ENCODE measurements around the gene MSMB. TPM values are rescaled to one million over a fixed set of nuclear protein-coding genes. Genes with fewer than 3 reads are reported as not detected.

MSMB gene
- total RNA-seq, 2 donors from 2014 or later, result 1,381 to 2,749 TPM

GRCh38 chr10:46019569-46020343 is 26.3 kb downstream of the MSMB start:
- Histone ChIP-seq H3K27ac (peak overlapping the region; percentile 12 to 33), H3K4me1 (replicated peaks) (no peaks in the 10 kb centered on the region), H3K4me3 (no peak overlapping the region), H3K36me3 (no peaks in the 10 kb centered on the region), H3K27me3 (replicated peaks; ENCODE audit: insufficient read depth) (no peaks in the 10 kb centered on the region), H3K9me3 (no peaks in the 10 kb centered on the region)
- DNase-seq (ENCODE audit: low spot score), result no peak
- intact Hi-C loops (cut with DNase I), result no loop called here
- 68% methylated on average over 7 of the region's 7 CpGs for WGBS
- TF ChIP-seq POLR2AphosphoS5 (IDR thresholded peaks at IDR 0.05) (no peak), POLR2A (IDR thresholded peaks at IDR 0.05) (no peak), CTCF (IDR thresholded peaks at IDR 0.05) (no peak)

DNA sequence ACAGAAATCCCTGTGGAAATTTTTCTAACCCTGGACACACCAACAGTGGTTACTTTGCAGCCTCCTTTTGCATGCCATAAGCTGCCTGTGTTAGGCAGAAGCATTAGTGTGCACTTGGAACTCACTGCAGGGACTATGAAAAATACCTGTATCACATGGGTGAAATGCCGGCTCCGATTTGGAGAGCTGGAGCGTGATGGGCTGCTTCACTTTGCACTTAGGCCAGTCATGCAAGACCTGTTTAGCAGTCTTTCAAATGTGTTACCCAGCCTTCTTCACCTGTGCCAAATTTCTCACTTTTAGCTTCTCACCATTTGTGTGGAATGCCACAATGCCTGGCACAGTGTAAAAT is 26.9 kb downstream of the MSMB start:
- DNase-seq (ENCODE audit: low spot score), result no peak

DNA sequence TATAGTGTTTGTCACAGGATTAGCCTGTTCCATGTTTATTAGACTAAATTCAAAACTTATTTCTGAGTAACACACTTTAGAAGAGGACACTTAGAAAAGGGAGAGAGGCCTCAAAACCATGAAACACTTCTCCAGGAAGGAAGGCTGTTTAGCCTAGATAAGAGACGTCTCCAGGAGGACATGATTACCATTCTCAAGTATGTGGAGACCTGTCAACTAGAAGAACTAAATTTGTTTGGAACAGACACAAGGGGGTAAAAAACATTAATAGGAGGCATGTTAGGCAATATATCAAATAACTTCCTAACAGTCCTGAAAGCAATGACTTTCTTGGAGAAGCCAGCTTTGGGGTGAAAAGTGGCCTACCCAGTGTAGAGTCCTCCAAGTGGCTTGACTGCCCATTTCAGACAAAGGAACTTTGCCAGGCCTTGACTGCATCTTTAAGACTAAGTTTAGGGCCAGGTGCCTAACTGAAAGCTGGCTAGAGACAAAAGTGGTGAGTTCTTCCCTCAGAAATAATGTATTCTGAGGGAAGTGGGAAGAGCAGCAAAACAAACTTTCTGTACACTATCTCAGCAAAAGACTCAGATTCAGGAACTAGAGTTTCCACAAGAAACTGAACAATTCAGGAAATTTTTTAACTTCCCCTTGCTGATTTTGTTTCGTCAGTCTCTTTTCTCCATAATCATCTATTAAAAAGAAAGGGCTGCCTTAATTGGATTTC is 27.5 kb downstream of the MSMB start:
- H3K36me3 ChIP-seq, result no peaks in the 10 kb centered on the region
- DNase-seq (ENCODE audit: low spot score), result no peak
- no peak overlapping the region for H3K4me3 ChIP-seq
- H3K27ac ChIP-seq, result no peak overlapping the region
- H3K27me3 ChIP-seq (replicated peaks; ENCODE audit: insufficient read depth), result no peaks in the 10 kb centered on the region
- intact Hi-C loops (cut with DNase I), result no loop called here
- no peaks in the 10 kb centered on the region for H3K9me3 ChIP-seq
- TF ChIP-seq POLR2AphosphoS5 (IDR thresholded peaks at IDR 0.05) (no peak), POLR2A (IDR thresholded peaks at IDR 0.05) (no peak), CTCF (IDR thresholded peaks at IDR 0.05) (no peak)
- H3K4me1 ChIP-seq (replicated peaks), result no peaks in the 10 kb centered on the region
- 65% methylated on average over 2 of the region's 2 CpGs for WGBS

More for the DNA sequence above, 26.9 kb downstream of the MSMB start:
- Histone ChIP-seq H3K4me1 (replicated peaks) (no peaks in the 10 kb centered on the region), H3K27ac (peak overlapping the region in 1 of 2 donors; percentile 33), H3K36me3 (no peaks in the 10 kb centered on the region), H3K4me3 (no peak overlapping the region), H3K9me3 (no peaks in the 10 kb centered on the region), H3K27me3 (replicated peaks; ENCODE audit: insufficient read depth) (no peaks in the 10 kb centered on the region)
- 38% methylated on average over 3 of the region's 3 CpGs for WGBS
- TF ChIP-seq POLR2A (IDR thresholded peaks at IDR 0.05), result no peak
- TF ChIP-seq CTCF (IDR thresholded peaks at IDR 0.05), result no peak
- intact Hi-C loops (cut with DNase I), result no loop called here

- WGBS, result 81% methylated on average over 2 of the region's 2 CpGs
- TF ChIP-seq POLR2A (IDR thresholded peaks at IDR 0.05) (no peak), POLR2AphosphoS5 (IDR thresholded peaks at IDR 0.05) (no peak), CTCF (IDR thresholded peaks at IDR 0.05) (no peak)
- Histone ChIP-seq H3K4me1 (replicated peaks) (no peaks in the 10 kb centered on the region), H3K4me3 (no peak overlapping the region), H3K36me3 (no peaks in the 10 kb centered on the region), H3K9me3 (no peaks in the 10 kb centered on the region), H3K27me3 (replicated peaks; ENCODE audit: insufficient read depth) (no peaks in the 10 kb centered on the region), H3K27ac (no peak overlapping the region)
- no peak for DNase-seq (ENCODE audit: low spot score)
- intact Hi-C loops (cut with DNase I), result no loop called here
Measured at GRCh38 chr10:46017733-46018132, 28.3 kb downstream of the MSMB start.

DNA sequence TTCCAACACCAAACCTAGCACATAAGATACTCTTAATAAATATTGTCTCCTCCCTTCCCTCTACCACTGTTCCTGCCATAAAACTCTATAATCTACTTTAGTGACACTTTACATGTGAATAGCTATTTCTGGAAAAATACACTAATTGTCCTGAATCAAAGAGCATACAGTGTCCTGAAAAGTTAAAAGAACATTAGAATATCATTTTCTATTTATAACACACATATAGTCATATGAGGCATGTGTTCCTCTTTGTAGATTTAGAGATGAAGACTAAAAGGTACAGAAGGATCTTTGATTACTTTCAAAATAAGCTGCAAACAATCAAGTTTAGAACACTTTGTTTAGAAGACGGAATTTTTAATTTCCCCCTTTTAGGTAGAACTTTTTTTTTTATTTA is 29.3 kb downstream of the MSMB start:
- no peak for TF ChIP-seq POLR2A (IDR thresholded peaks at IDR 0.05)
- no peak for TF ChIP-seq CTCF (IDR thresholded peaks at IDR 0.05)
- no peak for TF ChIP-seq POLR2AphosphoS5 (IDR thresholded peaks at IDR 0.05)
- H3K4me3 ChIP-seq, result no peak overlapping the region

More for the DNA sequence above, 29.3 kb downstream of the MSMB start:
- Histone ChIP-seq H3K27ac (no peak overlapping the region), H3K4me1 (replicated peaks) (no peaks in the 10 kb centered on the region), H3K9me3 (no peaks in the 10 kb centered on the region), H3K27me3 (replicated peaks; ENCODE audit: insufficient read depth) (no peaks in the 10 kb centered on the region), H3K36me3 (no peaks in the 10 kb centered on the region)
- no peak for DNase-seq (ENCODE audit: low spot score)
- intact Hi-C loops (cut with DNase I), result no loop called here
- WGBS, result 58% methylated on average over 1 of the region's 1 CpG
